GM21737 (cell line): ENCODE measurements around the gene UNCX.

Source experiments
- ATAC-seq: cut with Tn5 transposase; IDR thresholded peaks from one replicate; pipeline ENCODE4 v1.9.1; 2021; ENCODE audit warnings: mild to moderate bottlenecking, moderate library complexity; ENCODE audit not compliant: unreplicated experiment

Gene UNCX

DNA sequence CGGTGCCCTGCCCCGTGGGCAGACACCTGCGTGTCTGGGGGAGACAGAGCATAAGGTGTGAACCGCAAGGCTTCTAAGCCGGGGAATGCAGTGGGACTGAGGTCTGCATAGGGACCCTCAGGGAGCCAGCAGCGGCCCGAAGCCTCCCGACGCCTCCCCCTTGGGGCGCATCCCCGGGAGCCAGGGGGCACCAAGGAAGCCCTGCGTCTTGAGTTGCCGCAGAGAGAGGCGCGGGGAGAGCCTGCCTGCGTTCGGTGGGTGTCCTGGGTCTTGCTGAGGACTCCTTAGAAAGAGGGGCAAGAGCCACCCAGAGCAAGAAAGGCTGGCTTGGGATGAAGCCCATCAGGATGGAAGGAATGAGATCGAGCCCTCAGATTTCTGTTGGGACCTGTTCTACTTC lies 18.2 kb upstream of the UNCX start:
- no peak for ATAC-seq

DNA sequence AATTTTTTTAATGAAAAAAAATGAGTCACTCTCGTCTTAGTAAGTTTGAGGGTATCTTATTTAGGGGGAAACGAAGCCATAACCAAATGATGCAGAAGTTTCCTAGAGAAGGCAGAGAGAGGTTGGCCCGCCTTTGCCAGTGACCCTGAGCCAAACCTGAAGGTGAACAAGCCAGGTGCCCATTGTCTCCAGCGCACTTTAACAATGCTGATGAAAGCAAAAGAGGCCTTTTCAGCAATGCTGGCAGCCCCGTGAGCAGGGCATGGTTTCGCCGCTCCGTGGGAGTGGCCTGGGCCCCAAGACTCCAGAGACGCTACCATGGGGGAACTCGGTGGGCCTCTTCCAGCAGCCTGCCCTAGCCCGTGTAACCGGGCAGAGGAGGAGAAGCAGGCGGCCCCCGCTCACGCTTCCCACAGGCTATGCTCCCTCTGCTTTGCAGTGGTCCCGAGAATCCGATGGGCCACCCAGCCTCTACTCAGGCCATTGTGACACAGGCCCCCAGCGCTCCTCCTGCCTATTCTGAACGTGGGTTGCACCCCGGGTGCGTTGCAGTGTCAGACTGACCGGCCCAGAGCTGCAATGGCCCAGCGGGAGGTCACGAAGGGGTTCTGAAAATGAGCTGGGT lies 14.0 kb upstream of the UNCX start:
- ATAC-seq, result no peak

DNA sequence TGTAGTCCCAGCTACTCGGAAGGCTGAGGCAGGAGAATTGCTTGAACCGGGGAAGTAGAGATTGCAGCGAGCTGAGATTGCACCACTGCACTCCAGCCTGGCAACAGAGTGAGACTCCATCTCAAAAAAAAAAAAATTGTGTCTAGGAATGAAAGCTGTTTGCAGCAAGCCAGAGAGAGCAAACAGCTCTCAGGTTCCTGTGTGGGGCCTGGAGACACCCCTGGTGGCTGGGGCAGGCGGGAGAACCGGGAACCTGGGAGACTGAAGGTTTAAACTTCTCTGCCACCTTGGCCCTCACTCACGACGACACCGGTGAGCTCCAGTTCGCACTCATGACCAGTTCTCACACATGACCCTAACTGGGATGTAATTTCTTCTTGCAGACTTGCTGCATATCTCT lies 13.2 kb upstream of the UNCX start:
- ATAC-seq, result no peak

DNA sequence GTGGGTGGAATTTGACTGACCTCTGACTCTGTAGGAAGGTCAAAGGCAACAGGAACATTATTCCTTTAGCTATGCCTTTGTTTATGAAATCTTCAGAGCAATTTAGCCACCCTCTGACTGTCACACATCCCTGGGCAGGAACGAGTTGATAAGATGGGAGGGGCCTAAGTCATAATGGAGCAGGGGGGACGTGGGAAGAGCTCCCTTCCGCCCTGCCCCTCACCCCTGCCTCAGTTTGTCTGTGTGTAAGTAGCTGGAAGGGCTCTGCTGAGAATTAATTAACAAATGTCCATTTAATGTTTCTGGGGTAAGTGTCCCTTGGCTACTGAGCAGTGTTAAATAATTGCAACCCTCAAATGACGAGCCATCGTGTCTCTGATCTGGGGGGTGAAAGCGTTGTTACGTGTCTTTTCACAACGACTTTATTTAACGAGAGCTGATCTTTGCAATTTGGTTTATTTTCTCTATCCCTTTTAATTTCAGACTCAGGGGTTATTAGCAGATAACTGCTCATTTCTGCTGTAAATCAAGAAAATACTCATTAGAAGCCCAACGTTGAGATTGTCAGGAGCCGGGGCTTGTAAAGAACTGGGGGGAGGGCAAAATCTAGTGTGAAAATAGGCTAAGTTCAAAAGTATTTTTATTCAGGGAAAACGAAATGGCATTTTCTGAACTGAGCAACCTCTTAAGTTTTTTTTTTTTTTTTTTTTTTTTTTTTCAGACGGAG lies 12.5 kb upstream of the UNCX start:
- no peak for ATAC-seq

DNA sequence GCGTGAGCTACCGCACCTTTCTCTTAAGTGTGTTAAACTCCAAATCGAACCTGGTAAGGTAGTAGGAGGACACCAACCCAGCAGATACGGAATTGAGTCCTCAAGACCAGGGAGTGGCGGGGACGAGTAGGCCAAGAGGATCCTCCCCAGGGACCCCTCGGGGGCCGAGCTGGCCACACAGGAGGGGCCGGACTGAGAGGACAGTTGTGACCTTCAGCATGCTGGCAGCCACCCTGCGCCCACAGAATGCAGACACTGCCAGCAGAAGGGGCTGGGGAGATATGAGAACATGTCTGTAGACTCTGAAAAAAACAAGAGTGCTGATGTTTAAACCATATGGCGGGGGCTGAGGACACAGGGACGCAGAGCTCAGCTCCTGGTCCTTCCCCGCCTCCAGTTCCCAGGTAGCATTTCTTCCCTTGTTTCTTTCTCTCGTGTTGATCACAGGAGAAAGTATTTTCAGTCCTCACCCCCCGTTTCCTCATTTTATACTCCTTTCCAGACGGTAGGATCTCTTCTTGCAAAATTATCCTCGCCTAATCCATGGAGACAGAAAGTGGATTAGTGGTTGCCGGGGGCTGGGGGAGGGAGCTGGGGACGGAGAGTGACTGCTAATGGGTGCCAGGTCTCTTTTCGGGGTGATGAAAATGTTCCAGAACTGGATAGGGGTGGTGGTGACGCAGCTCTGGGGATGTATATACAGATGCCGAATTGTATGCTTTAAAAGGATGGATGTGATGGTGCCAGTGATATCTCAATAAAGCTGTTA lies 11.5 kb upstream of the UNCX start:
- no peak for ATAC-seq

DNA sequence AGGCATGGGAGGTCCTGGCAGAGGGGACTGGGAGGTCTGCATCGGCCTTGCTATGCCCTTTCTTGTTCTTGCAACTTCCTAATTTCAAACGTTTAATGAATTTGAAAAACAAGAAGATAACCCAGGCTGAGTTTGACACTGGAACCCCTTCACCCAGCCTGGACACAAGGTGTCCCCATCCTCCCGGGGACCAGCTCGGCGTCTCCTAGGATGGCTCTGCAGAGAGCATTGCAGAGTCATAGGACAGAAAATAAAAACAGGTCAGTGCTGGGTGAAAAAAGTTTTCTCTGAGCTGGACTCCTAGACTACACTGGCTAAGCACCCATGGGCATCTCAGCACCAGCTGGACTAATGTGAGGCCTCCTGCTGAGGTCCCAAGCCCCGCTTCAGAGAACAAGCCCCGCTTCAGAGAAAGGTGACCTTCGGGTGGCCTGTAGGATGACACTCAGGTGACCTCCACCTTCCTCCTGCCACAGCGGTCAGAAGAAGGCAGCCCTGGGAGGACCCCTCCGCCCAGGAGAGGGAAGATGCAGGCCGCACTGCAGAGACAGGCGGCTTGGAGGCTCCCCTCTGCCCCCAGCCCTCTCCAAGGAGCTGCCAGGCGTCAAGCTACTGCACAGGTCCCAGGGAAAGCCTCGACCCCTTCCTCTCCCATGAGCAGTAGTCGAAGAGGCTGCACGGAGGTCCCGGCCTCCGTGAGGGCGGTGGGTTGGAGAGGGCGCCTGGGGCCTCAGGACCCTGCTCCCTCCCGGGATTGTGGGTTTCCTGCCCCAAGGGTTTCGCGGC lies 9.3 kb upstream of the UNCX start:
- no peak for ATAC-seq

DNA sequence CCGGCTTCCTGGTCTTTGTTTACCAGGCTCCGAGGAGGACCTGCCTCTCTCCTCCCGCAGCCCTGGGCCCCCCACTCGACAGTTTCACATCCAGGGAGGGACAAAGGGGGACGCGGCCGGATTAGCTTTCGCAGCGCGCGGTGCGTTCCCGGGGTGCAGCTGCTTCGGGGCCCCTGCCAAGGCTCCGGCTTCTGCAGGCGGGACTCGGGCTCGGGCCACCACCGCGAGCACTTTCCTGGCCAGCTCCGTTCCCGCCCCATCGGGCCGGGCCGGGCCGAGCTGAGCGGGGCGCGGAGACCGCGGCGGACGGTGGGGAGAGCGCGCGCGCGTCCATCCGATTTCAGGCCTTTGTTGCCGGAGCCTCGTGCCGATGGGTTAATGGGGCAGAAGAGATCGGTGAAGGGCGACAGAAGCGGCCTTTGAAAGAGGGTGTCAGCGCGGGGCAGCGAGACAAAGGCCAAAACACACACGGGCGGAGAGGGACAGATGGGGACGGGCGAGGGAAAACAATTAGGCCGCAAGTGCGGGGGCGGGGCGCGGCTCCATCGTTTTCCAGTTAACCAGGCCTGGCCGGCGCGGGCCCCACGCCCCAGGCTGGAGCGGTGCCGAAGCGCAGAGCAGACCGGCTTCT lies 8.5 kb upstream of the UNCX start:
- ATAC-seq, result no peak

DNA sequence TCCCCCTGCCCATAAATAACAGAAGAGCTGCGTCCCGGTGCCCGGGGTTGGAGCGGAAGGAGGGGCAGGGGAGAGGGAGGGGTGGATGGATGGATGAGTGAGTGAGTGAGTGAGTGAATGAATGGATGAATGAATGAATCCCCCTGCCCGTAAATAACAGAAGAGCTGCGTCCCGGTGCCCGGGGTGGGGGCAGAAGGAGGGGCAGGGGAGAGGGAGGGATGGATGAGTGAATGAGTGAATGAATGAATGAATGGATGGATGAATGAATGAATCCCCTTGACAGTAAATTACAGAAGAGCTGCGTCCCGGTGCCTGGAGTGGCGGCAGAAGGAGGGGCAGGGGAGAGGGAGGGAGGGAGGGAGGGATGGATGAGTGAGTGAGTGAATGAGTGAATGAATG lies 7.6 kb upstream of the UNCX start:
- ATAC-seq, result no peak

DNA sequence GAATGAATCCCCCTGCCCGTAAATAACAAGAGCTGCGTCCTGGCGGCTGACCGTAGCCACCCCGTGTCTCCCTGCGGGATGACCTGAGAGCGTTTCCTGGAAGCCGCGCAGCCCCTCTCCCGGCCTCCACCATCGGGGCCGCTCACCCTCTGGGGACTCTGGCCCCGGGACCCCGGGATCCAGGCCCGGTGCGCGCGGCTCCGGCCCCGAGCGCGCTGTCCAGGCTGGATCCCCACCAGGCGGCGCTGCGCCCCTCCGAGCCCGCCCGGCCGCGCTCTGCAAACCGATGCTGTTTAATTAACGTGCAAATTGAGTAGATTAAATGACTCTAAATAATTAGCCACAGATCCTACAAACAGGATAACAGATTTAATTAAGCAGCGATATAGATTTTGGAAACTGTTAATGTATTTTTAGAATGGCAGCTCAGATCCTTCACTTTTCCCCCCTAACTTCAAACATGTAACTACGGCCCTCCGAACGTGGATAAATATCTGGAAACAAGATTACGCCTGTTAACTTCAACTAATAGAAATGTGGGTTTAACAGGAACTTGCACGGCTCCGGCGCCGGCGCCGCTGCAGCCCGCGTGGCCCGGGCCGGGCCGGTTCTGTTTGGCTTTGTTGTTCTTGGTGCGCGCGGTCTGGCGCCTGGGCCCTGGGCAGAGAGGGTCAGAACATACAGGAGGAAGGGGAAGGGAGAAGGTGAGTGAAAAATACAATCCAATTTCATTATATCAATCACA lies 7.1 kb upstream of the UNCX start:
- no peak for ATAC-seq

DNA sequence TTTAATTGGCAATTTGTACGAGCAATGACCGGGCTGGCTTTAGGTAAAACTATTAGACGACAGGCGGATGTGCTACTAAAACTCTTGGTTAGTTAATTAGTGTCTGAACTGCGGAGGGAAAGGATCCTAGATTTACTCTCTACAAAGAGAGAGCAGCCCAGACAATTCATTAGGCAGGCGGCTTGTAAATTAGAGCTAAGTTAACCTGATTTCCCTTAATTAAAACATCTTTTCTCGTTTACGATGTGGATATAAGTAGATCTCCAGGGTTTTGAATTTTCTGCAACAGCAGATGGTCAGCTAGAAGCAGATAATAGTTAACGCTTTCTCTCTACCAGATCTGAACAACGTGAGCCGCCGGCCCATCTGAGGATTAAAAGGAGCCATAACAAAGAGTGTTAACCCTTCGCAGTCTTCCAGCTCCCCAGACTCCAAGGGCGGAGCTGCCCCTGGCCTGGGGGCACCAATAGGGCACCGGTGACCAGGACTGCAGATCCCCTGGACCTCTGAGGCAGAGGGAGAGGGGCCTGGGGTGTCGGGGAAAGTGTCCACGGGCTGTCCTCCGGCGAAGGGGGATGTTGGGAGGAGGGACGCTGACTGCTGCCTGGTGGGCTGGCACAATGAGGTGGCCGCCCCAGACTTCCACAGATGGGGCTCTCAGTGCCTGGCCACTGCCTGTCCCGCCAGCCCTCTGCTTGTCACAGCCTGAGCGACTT lies 6.3 kb upstream of the UNCX start:
- ATAC-seq, result no peak

DNA sequence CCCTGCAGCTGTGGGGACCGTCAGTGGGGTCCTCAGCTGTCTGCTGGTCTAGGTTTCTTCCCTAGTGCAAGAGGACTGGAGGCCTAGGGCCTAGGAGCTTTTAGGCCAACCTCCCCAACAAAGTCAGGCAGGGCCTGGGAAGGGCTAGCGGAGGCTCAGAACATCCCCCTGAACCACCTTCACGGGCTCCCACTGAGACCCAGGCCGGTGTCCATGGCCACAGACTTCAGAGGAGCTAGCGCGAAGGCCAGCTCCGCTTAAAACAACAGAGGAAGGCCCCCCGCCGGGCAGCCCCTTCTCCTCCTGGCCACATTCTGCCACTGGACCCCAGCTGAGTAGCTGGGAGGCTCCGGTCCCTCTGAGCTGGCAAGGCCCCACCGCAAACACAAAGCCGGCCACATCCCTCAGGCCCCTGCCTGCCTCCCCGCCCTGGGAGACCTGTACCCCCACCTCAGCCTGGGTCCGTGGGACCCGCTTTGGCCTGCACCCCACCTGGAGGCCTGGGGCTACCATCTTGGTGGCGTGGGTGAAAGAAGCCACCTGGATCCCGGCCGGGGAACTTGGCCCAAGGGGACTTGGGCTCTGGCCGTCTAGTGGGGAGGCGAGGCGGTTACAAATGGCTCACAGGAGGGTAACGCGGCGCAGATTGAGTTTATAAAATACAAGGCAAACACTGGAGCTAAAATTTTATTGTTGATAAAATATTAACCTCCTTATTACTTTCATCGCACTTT lies 5.4 kb upstream of the UNCX start:
- no peak for ATAC-seq

DNA sequence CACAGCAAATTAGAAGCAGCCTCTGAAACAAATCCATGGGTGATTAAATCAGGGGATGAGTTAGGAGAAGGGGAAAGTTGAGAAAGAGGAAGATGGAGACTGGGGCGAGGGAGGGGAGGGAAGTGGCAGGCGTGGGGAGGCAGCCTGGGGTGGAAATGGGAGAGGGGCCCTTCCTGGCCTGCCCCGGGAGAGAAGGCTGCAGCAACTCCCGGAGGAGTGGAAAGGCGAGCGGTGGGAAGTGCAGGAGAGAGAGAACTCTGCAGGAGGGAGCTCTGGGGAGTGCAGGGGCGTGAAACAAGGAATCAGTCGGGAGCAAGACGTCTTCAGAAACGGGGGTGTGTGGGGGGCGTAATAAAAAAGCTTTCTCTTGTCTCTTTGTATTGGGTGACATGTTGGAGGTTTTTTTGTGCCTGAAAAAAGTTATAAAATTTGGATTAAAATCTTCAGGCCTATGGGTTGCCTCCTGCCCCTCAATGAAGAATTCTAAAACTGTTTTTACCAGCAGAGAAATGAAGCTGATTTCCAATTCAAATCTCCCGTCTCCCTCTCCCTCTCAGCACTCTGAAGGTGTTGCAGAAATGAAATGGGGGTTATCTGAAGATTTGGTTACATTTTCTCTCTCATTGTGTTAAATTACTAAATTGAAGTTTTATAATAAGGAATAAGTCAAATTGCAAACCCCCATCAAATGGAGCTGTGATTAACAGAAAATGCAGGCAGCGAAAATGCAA lies 4.7 kb upstream of the UNCX start:
- ATAC-seq, result no peak

DNA sequence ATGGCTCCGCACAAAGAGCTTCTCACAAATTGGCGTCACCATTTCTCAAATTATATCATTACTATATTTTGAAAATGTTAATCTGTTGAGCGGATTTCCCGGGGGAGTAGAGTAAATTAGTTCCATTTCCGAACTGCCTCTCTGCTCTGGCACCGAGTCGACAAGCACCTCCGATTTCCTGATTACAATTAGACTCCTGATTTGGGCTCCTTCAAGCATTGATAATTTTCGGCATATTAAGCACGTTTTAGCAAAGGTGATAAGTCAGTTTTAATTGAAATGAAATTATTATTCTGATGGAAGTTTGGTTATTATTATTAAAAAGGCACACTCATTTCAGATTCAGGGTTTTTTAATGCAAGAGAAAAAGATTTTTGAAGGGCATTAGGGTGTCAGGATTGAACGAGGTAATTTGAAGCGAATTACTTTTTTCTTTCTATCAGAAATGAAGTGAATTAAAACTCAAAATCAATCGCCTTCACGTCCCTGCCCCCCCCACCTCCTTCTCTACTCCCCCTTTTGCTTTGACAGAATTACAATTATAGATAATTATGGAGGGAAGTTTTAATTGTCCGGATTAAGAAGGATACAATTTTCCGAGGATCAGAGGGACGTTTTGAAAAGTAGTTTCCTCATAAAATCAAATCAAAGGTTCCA lies 4.0 kb upstream of the UNCX start:
- no peak for ATAC-seq

DNA sequence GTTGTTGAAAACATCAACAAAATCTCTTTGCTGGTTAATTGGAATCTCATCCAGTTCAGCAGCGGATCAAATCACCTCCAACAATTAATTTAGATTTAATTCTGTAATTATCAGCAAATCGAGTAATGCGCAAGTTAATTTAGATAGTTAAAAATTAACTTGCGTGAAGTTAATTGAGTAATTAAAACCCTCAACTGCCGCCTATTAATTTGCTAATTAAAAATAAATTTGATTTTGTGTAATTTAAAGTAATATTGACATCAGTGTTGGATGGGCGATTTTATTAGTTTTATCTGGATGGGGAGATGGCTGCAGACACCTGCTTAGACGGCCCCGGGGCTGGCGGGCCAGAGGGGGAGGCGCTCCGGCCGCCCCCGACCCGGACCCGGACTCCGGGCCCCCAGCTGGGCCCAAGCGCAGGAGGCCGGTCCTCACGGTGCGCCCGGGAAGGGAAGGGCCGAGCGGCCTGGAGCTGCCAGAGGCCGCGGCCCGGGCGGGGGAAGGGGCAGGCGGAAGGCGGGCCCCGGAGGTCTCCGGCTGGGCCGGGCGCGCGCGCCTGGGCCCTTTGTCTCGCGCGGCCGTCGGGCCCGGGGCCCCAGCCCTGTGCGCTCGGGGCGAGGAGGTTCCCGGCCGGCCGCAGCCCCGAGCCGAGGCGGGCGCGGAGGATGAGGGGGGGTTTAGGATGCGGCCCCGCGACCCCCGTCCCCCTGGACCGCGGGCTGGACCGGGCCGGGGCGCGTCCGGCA lies 3.3 kb upstream of the UNCX start:
- no peak for ATAC-seq

DNA sequence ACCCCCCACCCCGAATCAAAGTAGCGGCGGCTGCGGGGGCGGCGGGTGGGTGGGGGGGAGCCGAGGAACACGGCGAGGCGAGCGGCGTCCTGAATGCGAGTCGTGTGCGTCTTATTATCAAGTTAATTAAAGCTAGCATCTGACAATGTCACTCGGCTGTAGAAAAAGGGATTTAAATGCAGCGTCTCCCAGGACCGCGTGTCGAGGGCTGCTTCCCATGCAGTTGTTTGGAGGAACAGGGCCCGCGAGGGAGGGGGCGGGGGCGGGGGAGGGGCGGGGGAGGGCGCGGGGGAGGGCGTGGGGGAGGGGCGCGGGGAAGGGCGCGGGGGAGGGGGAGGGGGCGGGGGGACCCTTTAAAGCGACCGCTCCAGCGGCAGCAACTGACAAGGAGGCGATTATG lies 2.7 kb upstream of the UNCX start:
- ATAC-seq, result no peak

DNA sequence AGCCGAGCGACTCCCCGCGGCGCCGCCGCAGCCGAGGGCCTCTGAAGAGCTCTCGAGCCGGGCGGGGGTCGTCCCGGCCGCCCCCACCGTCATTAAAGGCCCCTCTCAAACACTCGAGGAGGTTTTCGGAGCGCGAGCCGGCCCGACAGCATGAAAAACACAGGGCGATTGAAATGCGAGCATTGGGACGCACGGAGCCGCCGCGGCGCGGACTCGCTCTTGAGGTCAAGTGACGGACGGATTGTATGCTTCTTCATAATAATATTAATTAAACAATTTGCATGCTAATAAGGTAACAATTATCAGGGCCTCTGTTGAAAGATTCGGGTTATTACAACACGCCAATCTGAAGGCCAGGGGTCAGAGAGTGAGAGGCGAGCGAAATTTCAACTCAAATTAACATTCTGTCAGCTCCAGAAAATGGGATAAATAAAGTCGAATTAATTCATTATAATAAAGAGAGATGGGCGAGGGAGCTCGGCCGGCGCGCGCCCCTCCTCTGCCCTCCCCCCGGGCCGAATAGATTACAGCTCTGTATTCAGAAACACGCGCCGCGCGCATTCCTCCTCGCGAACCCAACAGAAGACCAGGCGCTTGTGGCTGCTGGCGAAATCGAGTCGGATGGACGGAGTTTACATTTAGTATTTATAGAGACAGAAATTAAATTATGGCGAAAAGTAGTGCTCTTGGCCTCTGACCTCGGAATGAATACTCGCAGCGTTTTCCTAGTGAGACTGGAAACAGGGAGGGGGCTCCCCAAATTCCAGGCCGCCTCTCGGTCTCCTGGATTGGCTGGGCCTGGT lies 2.1 kb upstream of the UNCX start:
- no peak for ATAC-seq
